ENCODE data around the gene LGALS7. TPM values are rescaled to one million over a fixed set of nuclear protein-coding genes. Genes with fewer than 3 reads are reported as not detected.

The LGALS7 gene
- total and polyA plus RNA-seq, 10 of the 15 experiments (the other 5 are each of a cell fraction or from before 2014, with no cell fraction given): 0.19 TPM; not detected in 9

GRCh38 chr19:38765214-38765613 lies 8.1 kb downstream of the LGALS7 start (continued):
- TF ChIP-seq ZNF592 (IDR thresholded peaks at IDR 0.05) (no peak), STAT3 (IDR thresholded peaks at IDR 0.05; ENCODE audit: low read depth, low read length) (no peak), USF1 (IDR thresholded peaks at IDR 0.05; ENCODE audit: borderline replicate concordance, extremely low read length, insufficient read depth, low read depth, low read length) (no peak), SPI1 (IDR thresholded peaks at IDR 0.05; ENCODE audit: borderline replicate concordance, insufficient read depth, low read depth, low read length) (no peak)

GRCh38 chr19:38763795-38764220 lies 9.5 kb downstream of the LGALS7 start:
- ChIA-PET POLR2A (interaction anchor here (0.7 kb wide), 1 partner anchor 325 kb away, joined by 6 read pairs; no protein-coding TSS in a partner anchor), SMC1A (ENCODE audit: uncharacterized antibody, unreplicated experiment) (interaction anchor here (0.7 kb wide), 1 partner anchor 24 kb away, joined by 3 read pairs; no protein-coding TSS in a partner anchor), CTCF (no interaction called here), RAD21 (ENCODE audit: unreplicated experiment) (no interaction called here)
- ATAC-seq (no peak), FAIRE-seq (no peak), DNase-seq (ENCODE audit: low read depth, low spot score) (no peak)
- Histone ChIP-seq H3K9me3 (replicated peaks; ENCODE audit: control insufficient read depth, insufficient read depth, low read length) (no peaks in the 10 kb centered on the region), H4K20me1 (ENCODE audit: control insufficient read depth, insufficient read depth) (no peaks in the 10 kb centered on the region), H3K4me3 (no peak overlapping the region), H3K27me3 (replicated peaks in 1 of 2; ENCODE audit: control insufficient read depth in 2 of 2, insufficient read depth in 2 of 2, low read length in 1 of 2) (no peaks in the 10 kb centered on the region), H3K36me3 (ENCODE audit: control insufficient read depth in 2 of 2, insufficient read depth in 2 of 2, low read length in 1 of 2) (no peaks in the 10 kb centered on the region), H3K27ac (ENCODE audit: control insufficient read depth, insufficient read depth) (no peak overlapping the region), H3K4me1 (ENCODE audit: control insufficient read depth, insufficient read depth, low read length) (no peaks in the 10 kb centered on the region), H2AFZ (ENCODE audit: control insufficient read depth, low read depth, low read length) (no peak overlapping the region), H3K79me2 (ENCODE audit: control insufficient read depth, insufficient read depth, low read length) (no peaks in the 10 kb centered on the region), H3K4me2 (ENCODE audit: control insufficient read depth, insufficient read depth) (no peak overlapping the region), H3K9ac (ENCODE audit: control insufficient read depth, insufficient read depth, low read length) (no peak overlapping the region)
- in situ Hi-C loops (cut with MboI): no loop called here
- 65% methylated on average over 3 of the region's 3 CpGs for WGBS (ENCODE audit: insufficient coverage, insufficient replicate concordance, low lambda C conversion rate, missing lambda C conversion rate)
- intact Hi-C loops (cut with micrococcal nuclease; ENCODE audit: unreplicated experiment): no loop called here
- BruUV-seq (replicated peaks): no TSS peak
- no peak for TF ChIP-seq NBN (IDR thresholded peaks at IDR 0.05)
- no peak for TF ChIP-seq ZNF217 (IDR thresholded peaks at IDR 0.05)
- no peak for TF ChIP-seq ATF3 (IDR thresholded peaks at IDR 0.05; ENCODE audit: borderline replicate concordance, extremely low read depth, low read depth, low read length)
- no peak for TF ChIP-seq RUNX3 (IDR thresholded peaks at IDR 0.05; ENCODE audit: low read length)
- no peak for TF ChIP-seq EGR1 (IDR thresholded peaks at IDR 0.05; ENCODE audit: borderline replicate concordance in 1 of 2, low read depth in 2 of 2, low read length in 2 of 2)
- no peak for TF ChIP-seq TCF7 (IDR thresholded peaks at IDR 0.05; ENCODE audit: borderline replicate concordance)
- TF ChIP-seq ZZZ3 (IDR thresholded peaks at IDR 0.05; ENCODE audit: control insufficient read depth, insufficient read length, low read depth): no peak
- TF ChIP-seq HDAC6 (IDR thresholded peaks at IDR 0.05; ENCODE audit: unreplicated experiment): no peak
- TF ChIP-seq E4F1 (IDR thresholded peaks at IDR 0.05; ENCODE audit: borderline replicate concordance, partially characterized antibody): no peak
- no peak for TF ChIP-seq NFYA (IDR thresholded peaks at IDR 0.05; ENCODE audit: borderline replicate concordance, low read depth, low read length)
- no peak for TF ChIP-seq SP1 (IDR thresholded peaks at IDR 0.05; ENCODE audit: low read depth, low read length)
